Upper lobe of left lung (tissue), 4 donors: Measurements from ENCODE around the gene CDC42BPG.

ENCODE experiments used
- POLR2A ChIP-seq, 4 donors: fragments of 450-650 bp; IDR thresholded peaks; one replicate each; pipeline ENCODE4 v1.5.1; 2016 to 2017; ENCODE audit warnings: antibody characterized with exemption in 4 of 4, mild to moderate bottlenecking in 2 of 4
- POLR2AphosphoS5 ChIP-seq, 2 donors: sonication (generic); formaldehyde crosslinking; IDR thresholded peaks; one replicate each; pipeline ENCODE4 v1.5.1; 2017; ENCODE audit warnings: antibody characterized with exemption in 2 of 2
- TF ChIP-seq, protein P1 (sequence below), 6 experiments: fragments of 450-650 bp in 4 of 6; fragments of 200-600 bp in 2 of 6; sonication (generic) in 2 of 6; IDR thresholded peaks; one replicate each; pipeline ENCODE4 v1.5.1; 2016 to 2019; ENCODE audit warnings: antibody characterized with exemption in 6 of 6

DNA sequence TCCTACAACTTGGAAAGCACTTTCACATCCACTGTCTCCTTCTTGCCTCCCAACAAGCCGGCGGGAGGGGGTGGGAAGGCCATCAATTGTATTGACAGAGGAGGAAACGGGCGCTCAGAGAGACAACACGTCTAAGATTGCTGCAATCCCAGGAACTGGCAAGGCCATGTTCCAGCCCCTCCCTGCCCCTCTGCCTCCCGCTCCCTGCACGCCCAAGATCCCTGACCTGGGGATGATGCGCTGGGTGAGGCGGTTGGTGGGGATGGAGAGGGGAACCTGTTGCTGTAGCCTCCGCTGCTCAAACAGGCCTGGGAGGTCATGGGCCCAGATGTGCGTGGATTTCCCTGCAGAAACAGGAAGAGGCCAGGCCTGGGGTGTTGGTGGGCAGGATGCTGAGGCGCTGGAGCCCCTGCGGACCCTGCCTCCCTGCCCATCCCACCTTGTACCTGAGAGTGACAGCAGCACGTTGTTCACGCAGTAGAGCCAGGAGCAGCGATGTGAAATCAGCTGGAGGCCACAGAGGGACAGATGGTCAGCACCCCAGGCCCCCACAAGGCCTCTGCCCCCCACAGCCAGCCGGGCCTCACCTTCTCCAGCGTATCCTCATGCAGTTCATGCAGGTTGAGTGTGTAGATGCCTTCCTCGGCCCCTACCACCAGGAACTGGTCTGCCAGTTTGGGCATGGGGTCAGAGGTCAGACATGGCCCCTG lies 48.3 kb downstream of the CDC42BPG start:
- TF ChIP-seq, protein P1, sequence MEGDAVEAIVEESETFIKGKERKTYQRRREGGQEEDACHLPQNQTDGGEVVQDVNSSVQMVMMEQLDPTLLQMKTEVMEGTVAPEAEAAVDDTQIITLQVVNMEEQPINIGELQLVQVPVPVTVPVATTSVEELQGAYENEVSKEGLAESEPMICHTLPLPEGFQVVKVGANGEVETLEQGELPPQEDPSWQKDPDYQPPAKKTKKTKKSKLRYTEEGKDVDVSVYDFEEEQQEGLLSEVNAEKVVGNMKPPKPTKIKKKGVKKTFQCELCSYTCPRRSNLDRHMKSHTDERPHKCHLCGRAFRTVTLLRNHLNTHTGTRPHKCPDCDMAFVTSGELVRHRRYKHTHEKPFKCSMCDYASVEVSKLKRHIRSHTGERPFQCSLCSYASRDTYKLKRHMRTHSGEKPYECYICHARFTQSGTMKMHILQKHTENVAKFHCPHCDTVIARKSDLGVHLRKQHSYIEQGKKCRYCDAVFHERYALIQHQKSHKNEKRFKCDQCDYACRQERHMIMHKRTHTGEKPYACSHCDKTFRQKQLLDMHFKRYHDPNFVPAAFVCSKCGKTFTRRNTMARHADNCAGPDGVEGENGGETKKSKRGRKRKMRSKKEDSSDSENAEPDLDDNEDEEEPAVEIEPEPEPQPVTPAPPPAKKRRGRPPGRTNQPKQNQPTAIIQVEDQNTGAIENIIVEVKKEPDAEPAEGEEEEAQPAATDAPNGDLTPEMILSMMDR (IDR thresholded peaks at IDR 0.05): no peak
- TF ChIP-seq POLR2A (IDR thresholded peaks at IDR 0.05) (no peak), POLR2AphosphoS5 (IDR thresholded peaks at IDR 0.05) (peak in 1 of 2 donors; percentile 2)
